ENCODE data around the gene LCORL.

- no peak for TF ChIP-seq CTCF (IDR thresholded peaks at IDR 0.05; ENCODE audit: insufficient read depth, low read depth, low read length)
- no peak for TF ChIP-seq EZH2 (IDR thresholded peaks at IDR 0.05; ENCODE audit: insufficient read depth, low read length)
These were observed 29.7 kb upstream of the LCORL start for GRCh38 chr4:18051281-18051680.
